Panc1 (cell line): Measurements from ENCODE around the gene CSF1R.

ENCODE experiments used
- POLR2AphosphoS5 ChIP-seq: IDR thresholded peaks from 2 replicates; pipeline ENCODE4 v1.6.1; 2012; ENCODE audit warnings: mild to moderate bottlenecking, low read depth, low read length, moderate library complexity
- SIN3A ChIP-seq: IDR thresholded peaks from 2 replicates; pipeline ENCODE4 v1.6.1; 2012; ENCODE audit warnings: low read depth, mild to moderate bottlenecking, low read length, moderate library complexity, borderline replicate concordance; ENCODE audit not compliant: insufficient read depth
- TCF7L2 ChIP-seq: IDR thresholded peaks from 2 replicates; pipeline ENCODE4 v1.6.1; 2011; ENCODE audit warnings: mild to moderate bottlenecking, low read depth, low read length, inconsistent platforms
- TF ChIP-seq, protein P1 (sequence below): fragments of 450-650 bp; IDR thresholded peaks from 2 replicates; pipeline ENCODE4 v1.5.1; 2017; ENCODE audit warnings: mild to moderate bottlenecking
- TF ChIP-seq, protein P2 (sequence below), 2 experiments: IDR thresholded peaks; 2 replicates each; pipeline ENCODE4 v1.6.1; 2011 to 2012; ENCODE audit warnings: low read depth in 2 of 2, control low read depth in 1 of 2, low read length in 1 of 2, mild to moderate bottlenecking in 1 of 2, moderate library complexity in 1 of 2; ENCODE audit not compliant: insufficient read depth in 1 of 2

DNA sequence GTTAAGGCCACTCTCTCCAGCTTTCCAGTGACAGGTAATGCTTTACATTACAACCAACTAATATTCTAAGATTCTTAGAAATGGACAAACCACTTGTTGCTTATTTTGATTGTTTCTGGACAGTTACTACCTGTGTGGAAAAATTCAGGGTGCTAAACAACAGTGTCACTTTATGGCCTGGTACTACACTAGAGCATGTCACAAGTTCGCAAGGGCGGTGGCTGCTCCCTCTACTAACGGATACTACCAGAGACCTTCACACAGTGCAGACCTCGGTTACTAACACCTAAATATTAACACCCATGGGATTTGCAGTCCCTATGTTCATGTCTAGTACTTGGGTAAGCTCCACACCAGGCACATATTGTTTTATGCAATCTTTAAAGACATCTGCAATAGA, 72.4 kb downstream of the CSF1R start:
- TF ChIP-seq, protein P1, sequence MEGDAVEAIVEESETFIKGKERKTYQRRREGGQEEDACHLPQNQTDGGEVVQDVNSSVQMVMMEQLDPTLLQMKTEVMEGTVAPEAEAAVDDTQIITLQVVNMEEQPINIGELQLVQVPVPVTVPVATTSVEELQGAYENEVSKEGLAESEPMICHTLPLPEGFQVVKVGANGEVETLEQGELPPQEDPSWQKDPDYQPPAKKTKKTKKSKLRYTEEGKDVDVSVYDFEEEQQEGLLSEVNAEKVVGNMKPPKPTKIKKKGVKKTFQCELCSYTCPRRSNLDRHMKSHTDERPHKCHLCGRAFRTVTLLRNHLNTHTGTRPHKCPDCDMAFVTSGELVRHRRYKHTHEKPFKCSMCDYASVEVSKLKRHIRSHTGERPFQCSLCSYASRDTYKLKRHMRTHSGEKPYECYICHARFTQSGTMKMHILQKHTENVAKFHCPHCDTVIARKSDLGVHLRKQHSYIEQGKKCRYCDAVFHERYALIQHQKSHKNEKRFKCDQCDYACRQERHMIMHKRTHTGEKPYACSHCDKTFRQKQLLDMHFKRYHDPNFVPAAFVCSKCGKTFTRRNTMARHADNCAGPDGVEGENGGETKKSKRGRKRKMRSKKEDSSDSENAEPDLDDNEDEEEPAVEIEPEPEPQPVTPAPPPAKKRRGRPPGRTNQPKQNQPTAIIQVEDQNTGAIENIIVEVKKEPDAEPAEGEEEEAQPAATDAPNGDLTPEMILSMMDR = no peak
- TF ChIP-seq TCF7L2 (no peak), POLR2AphosphoS5 (no peak), SIN3A (no peak)
- TF ChIP-seq, protein P2, sequence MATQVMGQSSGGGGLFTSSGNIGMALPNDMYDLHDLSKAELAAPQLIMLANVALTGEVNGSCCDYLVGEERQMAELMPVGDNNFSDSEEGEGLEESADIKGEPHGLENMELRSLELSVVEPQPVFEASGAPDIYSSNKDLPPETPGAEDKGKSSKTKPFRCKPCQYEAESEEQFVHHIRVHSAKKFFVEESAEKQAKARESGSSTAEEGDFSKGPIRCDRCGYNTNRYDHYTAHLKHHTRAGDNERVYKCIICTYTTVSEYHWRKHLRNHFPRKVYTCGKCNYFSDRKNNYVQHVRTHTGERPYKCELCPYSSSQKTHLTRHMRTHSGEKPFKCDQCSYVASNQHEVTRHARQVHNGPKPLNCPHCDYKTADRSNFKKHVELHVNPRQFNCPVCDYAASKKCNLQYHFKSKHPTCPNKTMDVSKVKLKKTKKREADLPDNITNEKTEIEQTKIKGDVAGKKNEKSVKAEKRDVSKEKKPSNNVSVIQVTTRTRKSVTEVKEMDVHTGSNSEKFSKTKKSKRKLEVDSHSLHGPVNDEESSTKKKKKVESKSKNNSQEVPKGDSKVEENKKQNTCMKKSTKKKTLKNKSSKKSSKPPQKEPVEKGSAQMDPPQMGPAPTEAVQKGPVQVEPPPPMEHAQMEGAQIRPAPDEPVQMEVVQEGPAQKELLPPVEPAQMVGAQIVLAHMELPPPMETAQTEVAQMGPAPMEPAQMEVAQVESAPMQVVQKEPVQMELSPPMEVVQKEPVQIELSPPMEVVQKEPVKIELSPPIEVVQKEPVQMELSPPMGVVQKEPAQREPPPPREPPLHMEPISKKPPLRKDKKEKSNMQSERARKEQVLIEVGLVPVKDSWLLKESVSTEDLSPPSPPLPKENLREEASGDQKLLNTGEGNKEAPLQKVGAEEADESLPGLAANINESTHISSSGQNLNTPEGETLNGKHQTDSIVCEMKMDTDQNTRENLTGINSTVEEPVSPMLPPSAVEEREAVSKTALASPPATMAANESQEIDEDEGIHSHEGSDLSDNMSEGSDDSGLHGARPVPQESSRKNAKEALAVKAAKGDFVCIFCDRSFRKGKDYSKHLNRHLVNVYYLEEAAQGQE (IDR thresholded peaks at IDR 0.05; ENCODE audit: insufficient read depth in 1 of 2, low read depth in 2 of 2, low read length in 1 of 2) = no peak
